ENCODE measurements around the gene PTH. TPM values are rescaled to one million over a fixed set of nuclear protein-coding genes. Genes with fewer than 3 reads are reported as not detected.

The PTH gene
- total RNA-seq, 1 experiment from 2014 or later: not detected

- DNase-seq (ENCODE audit: low read depth): peak; percentile 83
- in situ Hi-C loops (cut with HindIII; ENCODE audit: low pct_unique_long_range_greater_than_20kb, low sequenced_read_pairs): no loop called here
Observed at GRCh38 chr11:13462311-13462900, 33.4 kb downstream of the PTH start.

GRCh38 chr11:13461291-13461690, 34.5 kb downstream of the PTH start:
- no peak for DNase-seq (ENCODE audit: low read depth)
- in situ Hi-C loops (cut with HindIII; ENCODE audit: low pct_unique_long_range_greater_than_20kb, low sequenced_read_pairs): no loop called here

DNA sequence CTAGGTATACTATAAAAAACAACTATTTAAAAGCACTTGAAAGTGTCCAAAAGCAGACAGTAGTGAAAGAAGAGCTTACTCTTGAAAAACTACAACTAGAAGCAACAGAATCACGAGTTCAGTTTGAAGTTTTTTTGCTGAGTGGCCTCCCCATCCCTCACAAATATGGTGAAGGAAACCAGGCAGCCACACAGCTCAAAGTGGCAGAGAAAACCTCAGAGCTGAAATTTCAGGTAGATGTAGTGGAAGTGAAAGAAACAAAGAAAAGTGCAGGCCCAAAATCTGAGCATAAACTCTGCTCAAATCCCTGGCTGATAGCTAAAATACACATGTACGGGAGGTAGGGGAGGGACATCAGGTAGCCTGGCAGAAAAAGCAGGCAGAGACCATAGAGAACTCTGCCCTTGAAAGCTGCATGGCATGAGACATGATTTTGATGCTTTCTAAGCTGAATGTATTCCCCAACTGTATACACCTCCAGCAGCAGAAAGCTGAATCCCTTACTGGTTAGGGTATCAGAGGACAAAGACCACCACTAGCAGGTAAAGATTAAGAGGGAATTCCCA, 44.9 kb downstream of the PTH start:
- no peak for DNase-seq (ENCODE audit: low read depth)
- in situ Hi-C loops (cut with HindIII; ENCODE audit: low pct_unique_long_range_greater_than_20kb, low sequenced_read_pairs): no loop called here

GRCh38 chr11:13449522-13449921, 46.3 kb downstream of the PTH start:
- DNase-seq (ENCODE audit: low read depth): no peak
- in situ Hi-C loops (cut with HindIII; ENCODE audit: low pct_unique_long_range_greater_than_20kb, low sequenced_read_pairs): no loop called here

GRCh38 chr11:13448876-13449275, 46.9 kb downstream of the PTH start:
- in situ Hi-C loops (cut with HindIII; ENCODE audit: low pct_unique_long_range_greater_than_20kb, low sequenced_read_pairs): no loop called here

DNA sequence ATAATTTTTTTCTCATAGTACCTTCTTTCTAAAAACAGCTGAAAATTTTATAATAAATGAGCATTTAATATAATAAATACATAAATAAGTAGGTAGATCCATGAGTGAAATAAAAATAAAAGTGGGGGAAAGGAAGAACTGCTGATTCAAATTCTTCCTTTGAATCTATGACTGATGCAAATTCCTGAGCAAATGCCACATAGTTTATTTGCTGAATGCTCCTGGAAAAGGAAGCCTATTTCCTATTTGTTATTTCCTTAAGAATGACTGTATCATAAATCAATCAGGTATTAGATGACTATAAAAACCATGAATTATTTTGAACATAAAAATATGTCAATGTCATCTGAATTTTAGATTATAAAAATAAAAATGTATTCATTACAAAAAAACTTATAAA, 49.4 kb downstream of the PTH start:
- in situ Hi-C loops (cut with HindIII; ENCODE audit: low pct_unique_long_range_greater_than_20kb, low sequenced_read_pairs): no loop called here
- no peak for DNase-seq (ENCODE audit: low read depth)

More at GRCh38 chr11:13448876-13449275, 46.9 kb downstream of the PTH start:
- DNase-seq (ENCODE audit: low read depth): no peak

- no peak for DNase-seq (ENCODE audit: low read depth)
- in situ Hi-C loops (cut with HindIII; ENCODE audit: low pct_unique_long_range_greater_than_20kb, low sequenced_read_pairs): no loop called here
Observed at GRCh38 chr11:13445588-13445987, 50.2 kb downstream of the PTH start.

Other genes with a start within 250 kb of the PTH start
- gene BMAL1, start 218.2 kb downstream of the PTH start, total RNA-seq (2014; rRNA removed; shearing (Covaris generic); ENCODE audit: low replicate concordance): 7.1 and 11.3 TPM in 2 replicates
- 94.8 and 107 TPM in 2 replicates for gene BTBD10, start 32.8 kb downstream of the PTH start, total RNA-seq (2014; rRNA removed; shearing (Covaris generic); ENCODE audit: low replicate concordance)
- gene FAR1, start 172.7 kb upstream of the PTH start, total RNA-seq (2014; rRNA removed; shearing (Covaris generic); ENCODE audit: low replicate concordance): 11.6 and 23.8 TPM in 2 replicates